ENCODE measurements around the gene CD300E. TPM values are rescaled to one million over a fixed set of nuclear protein-coding genes. Genes with fewer than 3 reads are reported as not detected.

Gene CD300E
- total RNA-seq (under 1 TPM; 0.11 to 0.79 (median 0.15) TPM), polyA plus RNA-seq (1 to 10 TPM in 1 of 2 donors, under 1 TPM in 1; 0.30 to 1.1 TPM)
- long read RNA-seq, donor 1 = 0 reads
- long read RNA-seq, donor 2 = 0 reads
- long read RNA-seq, donor 3, partial matches to known transcripts = 0 of 1 reads
- long read RNA-seq, donor 3, other reads (novel, unspliced or antisense) = 0 of 1 reads

GRCh38 chr17:74623693-74624093, at the start of gene CD300E:
Gene CD300E (minus strand): TSS chr17:74623738. CDS start chr17:74623621, 117 bp downstream.
- 73 to 76% (median 74%) methylated on average over 5 of the region's 5 CpGs for WGBS, 3 donors
- Histone ChIP-seq H3K27ac (no peak within 1 kb of the TSS), H3K27me3 (no peaks in the 10 kb centered on the region), H3K4me1 (ENCODE audit: insufficient read depth) (no peaks in the 10 kb centered on the region), H3K9me3 (no peaks in the 10 kb centered on the region), H3K36me3 (no peaks in the 10 kb centered on the region), H3K4me3 (no peak within 1 kb of the TSS)
- TF ChIP-seq POLR2A (IDR thresholded peaks at IDR 0.05) (no peak), EP300 (IDR thresholded peaks at IDR 0.05) (no peak), CTCF (IDR thresholded peaks at IDR 0.05) (no peak)
- no peak for DNase-seq
- intact Hi-C loops (cut with DNase I) = no loop called here

- 6 to 10% (median 9%) methylated on average over 46 to 57 of the region's 57 CpGs for WGBS, 3 donors
- Histone ChIP-seq H3K9me3 (no peaks in the 10 kb centered on the region), H3K4me1 (ENCODE audit: insufficient read depth) (no peaks in the 10 kb centered on the region), H3K27ac (no peak overlapping the region), H3K27me3 (no peaks in the 10 kb centered on the region), H3K36me3 (no peaks in the 10 kb centered on the region), H3K4me3 (no peak overlapping the region)
- TF ChIP-seq EP300 (IDR thresholded peaks at IDR 0.05) (no peak), POLR2A (IDR thresholded peaks at IDR 0.05) (no peak), CTCF (IDR thresholded peaks at IDR 0.05) (no peak)
- intact Hi-C loops (cut with DNase I) = no loop called here
- DNase-seq = peak; percentile 22 to 78 (median 51)
Measured at GRCh38 chr17:74671031-74671771, 47.7 kb upstream of the CD300E start.

GRCh38 chr17:74670329-74670728, 46.8 kb upstream of the CD300E start:
- intact Hi-C loops (cut with DNase I) = no loop called here
- 71 to 79% (median 71%) methylated on average over 6 of the region's 6 CpGs for WGBS, 3 donors
- no peak for TF ChIP-seq POLR2A (IDR thresholded peaks at IDR 0.05)
- TF ChIP-seq EP300 (IDR thresholded peaks at IDR 0.05) = no peak
- no peak for TF ChIP-seq CTCF (IDR thresholded peaks at IDR 0.05)

GRCh38 chr17:74663561-74663960, 40.0 kb upstream of the CD300E start:
- no peak for DNase-seq
- Histone ChIP-seq H3K27ac (no peak overlapping the region), H3K27me3 (no peaks in the 10 kb centered on the region), H3K4me1 (ENCODE audit: insufficient read depth) (no peaks in the 10 kb centered on the region), H3K9me3 (no peaks in the 10 kb centered on the region), H3K4me3 (no peak overlapping the region), H3K36me3 (no peaks in the 10 kb centered on the region)
- WGBS, 3 donors = 76 to 84% (median 79%) methylated on average over 3 of the region's 3 CpGs
- intact Hi-C loops (cut with DNase I) = no loop called here
- no peak for TF ChIP-seq POLR2A (IDR thresholded peaks at IDR 0.05)
- TF ChIP-seq CTCF (IDR thresholded peaks at IDR 0.05) = no peak
- no peak for TF ChIP-seq EP300 (IDR thresholded peaks at IDR 0.05)

More at GRCh38 chr17:74670329-74670728, 46.8 kb upstream of the CD300E start:
- H3K27me3 ChIP-seq = no peaks in the 10 kb centered on the region
- no peak overlapping the region for H3K4me3 ChIP-seq
- no peak for DNase-seq
- no peaks in the 10 kb centered on the region for H3K36me3 ChIP-seq
- H3K4me1 ChIP-seq (ENCODE audit: insufficient read depth) = no peaks in the 10 kb centered on the region
- no peak overlapping the region for H3K27ac ChIP-seq
- no peaks in the 10 kb centered on the region for H3K9me3 ChIP-seq
